GM20000 (cell line): Measurements from ENCODE around the gene OLFM2.

ENCODE experiments used
- DNase-seq: peaks from one replicate; pipeline ENCODE4 v3.0.0; 2012; ENCODE audit warnings: low spot score
- CTCF ChIP-seq: IDR thresholded peaks from 2 replicates; pipeline ENCODE4 v1.5.1; 2012; ENCODE audit warnings: mild to moderate bottlenecking, control low read depth; ENCODE audit errors: extremely low read depth, missing control alignments

Gene OLFM2

GRCh38 chr19:9941671-9942070, 5.4 kb upstream of the OLFM2 start:
- no peak for DNase-seq
- TF ChIP-seq CTCF = no peak

- DNase-seq = no peak
- TF ChIP-seq CTCF = no peak
Observed at GRCh38 chr19:9941231-9941630, 4.9 kb upstream of the OLFM2 start.

GRCh38 chr19:9940778-9941177, 4.5 kb upstream of the OLFM2 start:
- DNase-seq = no peak
- TF ChIP-seq CTCF = no peak

GRCh38 chr19:9939301-9939913, 3.1 kb upstream of the OLFM2 start:
- no peak for TF ChIP-seq CTCF
- DNase-seq = no peak

- TF ChIP-seq CTCF = no peak
- DNase-seq = no peak
Observed at GRCh38 chr19:9937001-9937411, 691 bp upstream of the OLFM2 start.

GRCh38 chr19:9935506-9936325, 599 bp downstream of the OLFM2 start:
- no peak for TF ChIP-seq CTCF
- DNase-seq = no peak

GRCh38 chr19:9934132-9934950, 2.0 kb downstream of the OLFM2 start:
- DNase-seq = peak; percentile 91
- peak; percentile 86 for TF ChIP-seq CTCF
